Germinal center (tissue), 1 donor: ENCODE data around the gene TRMT44.
"Not testable (repeated sequence)": the region's sequence is repeated elsewhere in the genome, so short reads cannot be mapped to it uniquely, and the experiment has no call there.

Experiments used
- DNase-seq: peaks from one replicate; pipeline ENCODE4 v3.0.0; 2012; ENCODE audit warnings: mixed read lengths, low spot score

The TRMT44 gene

DNA sequence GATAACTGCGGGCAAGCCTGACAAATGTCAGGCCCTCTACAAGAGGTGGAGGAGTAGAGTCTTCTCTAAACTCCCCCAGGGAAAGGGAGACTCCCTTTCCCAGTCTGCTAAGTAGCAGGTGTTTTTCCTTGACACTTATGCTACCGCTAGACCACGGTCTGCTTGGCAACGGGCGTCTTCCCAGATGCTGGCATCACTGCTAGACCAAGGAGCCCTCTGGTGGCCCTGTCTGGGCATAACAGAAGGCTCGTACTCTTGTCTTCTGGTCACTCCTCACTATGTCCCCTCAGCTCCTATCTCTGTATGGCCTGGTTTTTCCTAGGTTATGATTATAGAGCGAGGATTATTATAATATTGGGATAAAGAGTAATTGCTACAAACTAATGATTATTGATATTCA lies 33.7 kb upstream of the TRMT44 start:
- not testable (repeated sequence) for DNase-seq

DNA sequence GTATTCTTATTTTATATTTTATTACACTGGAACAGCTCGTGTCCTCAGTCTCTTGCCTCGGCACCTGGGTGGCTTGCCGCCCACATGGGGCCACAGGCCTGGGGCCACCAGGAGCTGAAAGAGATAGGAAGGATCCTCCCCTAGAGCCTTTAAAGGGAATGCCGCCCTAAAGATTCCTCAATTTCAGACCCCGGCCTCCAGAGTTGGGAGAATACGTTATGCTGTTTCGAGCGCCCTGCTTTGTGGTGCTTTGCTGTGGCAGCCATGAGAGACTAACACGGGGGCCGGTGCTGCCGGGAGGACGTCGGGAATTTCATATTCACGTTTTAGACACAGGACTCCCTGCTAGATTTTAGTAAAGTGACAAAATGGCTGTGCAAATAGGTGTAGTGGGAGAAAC lies 33.3 kb upstream of the TRMT44 start:
- DNase-seq: no peak

DNA sequence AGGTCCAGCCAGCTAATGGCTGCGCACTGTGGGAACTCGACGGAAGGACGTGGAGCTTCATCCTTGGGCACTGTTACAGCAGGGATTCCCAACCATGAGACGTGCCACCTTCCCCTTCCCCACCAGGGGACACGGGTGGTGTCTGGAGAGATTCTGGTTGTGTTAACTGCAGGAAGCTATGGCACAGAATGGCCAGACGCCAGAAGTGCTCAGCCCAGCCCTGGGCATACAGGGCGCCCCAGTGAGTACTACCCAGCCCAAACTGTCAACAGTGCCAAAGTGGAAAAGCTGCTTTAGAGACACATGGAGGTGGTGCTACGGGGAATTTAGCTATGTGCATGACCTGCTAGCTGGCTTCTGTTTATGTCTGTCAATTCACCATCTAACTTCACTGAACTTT lies 32.8 kb upstream of the TRMT44 start:
- no peak for DNase-seq

DNA sequence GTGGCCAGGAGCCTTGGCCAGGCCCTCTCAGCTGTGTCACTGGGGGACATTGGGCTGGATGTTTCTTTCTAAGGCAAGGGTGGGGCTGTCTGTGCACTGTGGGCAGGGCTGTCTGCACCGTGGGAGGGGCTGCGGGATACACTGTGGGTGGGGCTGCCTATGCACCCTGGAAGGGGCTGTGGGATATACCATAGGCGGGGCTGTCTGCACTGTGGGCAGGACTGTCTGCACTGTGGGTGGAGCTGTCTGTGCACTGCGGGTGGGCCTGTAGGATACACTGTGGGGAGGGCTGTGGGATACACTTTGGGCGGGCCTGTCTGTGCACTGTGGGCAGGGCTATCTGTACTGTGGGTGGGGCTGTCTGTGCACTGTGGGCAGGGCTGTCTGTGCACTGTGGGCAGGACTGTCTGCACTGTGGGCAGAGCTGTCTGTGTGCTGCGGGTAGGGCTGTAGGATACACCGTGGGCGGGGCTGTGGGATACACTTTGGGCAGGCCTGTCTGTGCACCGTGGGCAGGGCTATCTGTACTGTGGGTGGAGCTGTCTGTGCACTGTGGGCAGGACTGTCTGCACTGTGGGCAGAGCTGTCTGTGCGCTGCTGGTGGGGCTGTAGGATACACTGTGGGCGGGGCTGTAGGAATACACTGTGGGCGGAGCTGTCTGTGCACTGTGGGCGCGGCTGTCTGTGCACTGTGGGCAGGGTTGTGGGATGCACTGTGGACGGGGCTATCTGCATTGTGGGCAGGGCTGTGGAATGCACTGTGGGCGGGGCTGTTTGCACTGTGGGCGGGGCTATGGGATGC lies 31.1 kb upstream of the TRMT44 start:
- DNase-seq: no peak

DNA sequence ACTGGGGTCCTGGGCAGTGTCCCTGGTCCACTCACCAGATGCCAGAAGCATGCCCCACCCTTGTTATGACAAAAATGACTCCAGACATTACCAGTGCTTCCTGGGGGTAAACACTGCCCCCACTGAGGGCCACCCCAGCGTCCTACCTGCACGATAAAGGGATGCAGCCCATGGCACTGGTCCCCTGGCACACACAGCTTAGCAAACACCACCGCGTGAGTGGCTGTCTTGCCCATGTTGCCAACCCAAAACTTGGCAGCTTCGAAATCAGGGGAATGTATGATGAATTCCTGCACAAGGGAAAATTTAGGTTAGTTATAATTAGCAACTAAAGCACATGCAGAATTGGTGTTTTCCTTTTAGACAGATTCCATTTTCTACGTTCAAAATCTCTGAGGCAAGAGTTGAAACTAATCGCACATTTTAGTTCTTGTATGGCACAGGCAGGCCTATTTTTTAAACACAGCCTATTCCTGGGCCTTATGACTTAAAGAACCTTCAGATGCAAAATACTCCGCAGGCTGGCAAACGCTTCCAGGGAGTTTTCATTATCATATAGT lies 30.4 kb upstream of the TRMT44 start:
- no peak for DNase-seq

DNA sequence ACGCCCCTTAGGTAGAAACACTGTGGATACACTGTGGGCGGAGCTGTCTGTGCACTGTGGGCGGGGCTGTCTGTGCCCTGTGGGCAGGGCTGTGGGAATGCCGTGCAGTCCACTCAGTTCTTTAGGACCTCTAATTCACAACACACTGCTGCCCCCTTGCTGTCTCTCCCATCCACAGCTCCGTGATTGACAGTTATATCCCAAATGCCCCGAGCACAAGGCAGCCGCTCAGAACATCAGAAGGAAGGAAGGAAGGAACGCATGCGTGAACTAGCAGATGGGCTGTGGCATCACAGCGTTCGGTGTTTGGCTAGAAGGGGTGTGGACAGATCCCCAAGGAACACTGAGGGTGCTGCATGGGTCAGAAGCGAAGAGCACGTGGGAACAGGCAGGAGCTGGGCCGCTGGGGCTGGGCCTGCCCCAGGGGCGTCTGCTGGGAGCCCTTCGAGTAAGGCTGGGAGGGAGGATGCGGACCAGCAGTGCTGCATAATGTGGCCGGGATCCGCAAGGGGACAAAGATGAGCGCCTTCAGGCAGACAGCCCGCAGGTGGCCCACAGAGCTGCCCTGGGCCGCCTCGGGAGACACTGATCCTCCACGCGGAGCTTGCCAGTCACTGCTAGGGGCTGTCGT lies 29.8 kb upstream of the TRMT44 start:
- DNase-seq: no peak

DNA sequence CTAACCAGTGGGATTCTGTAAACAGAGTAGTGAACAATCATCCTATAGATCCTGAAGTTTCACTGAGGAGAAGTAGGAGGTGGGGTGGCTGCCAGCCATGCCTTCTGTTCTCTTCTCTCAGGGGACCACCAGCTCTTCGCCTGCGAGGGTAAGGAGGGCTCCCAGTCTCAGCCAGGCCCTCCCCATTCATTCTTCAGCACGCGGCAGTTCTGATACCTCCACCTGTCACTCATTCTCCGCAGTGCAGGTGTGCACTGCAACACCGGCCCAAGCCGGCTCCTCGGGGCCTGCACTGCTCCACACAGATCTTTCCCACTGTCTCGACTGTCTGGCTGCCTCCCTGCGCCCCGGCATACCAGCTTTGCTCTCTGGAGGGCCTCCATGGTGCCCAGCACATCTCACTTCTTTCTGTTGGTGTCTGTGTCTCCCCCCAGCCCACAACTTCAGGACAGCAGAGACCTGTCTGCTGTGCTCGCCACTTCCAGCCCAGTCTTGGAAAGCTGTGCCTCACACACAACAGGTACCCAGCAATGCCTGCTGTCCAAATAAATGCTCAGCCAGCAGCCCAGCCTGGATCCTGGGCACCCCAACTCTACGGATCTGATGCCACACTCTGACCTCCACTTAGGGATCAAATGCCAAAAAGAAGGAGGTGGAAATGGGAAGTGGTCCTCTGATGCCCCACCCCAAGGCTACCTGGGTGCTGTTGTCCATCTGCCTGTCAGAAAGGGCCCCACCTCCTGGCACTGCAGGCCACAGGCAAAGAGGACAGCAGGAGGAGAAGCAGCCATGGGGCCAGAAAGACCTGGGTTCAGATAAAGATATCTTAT lies 29.0 kb upstream of the TRMT44 start:
- DNase-seq: no peak

DNA sequence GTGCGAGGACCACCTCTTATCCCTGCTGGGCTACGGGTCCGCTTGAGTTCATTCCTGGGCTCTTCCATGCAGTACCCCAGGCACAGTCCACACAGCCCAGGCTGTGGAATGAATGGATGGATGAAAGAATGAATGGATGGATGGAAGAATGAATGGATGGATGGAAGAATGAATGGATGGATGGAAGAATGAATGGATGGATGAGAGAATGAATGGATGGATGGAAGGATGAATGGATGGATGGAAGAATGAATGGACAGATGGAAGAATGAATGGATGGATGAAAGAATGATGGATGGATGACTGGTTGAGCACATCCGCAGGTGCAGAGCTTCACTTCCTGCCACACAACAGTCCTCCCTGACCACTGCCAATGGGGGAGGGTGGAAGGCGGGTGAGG lies 28.3 kb upstream of the TRMT44 start:
- no peak for DNase-seq

DNA sequence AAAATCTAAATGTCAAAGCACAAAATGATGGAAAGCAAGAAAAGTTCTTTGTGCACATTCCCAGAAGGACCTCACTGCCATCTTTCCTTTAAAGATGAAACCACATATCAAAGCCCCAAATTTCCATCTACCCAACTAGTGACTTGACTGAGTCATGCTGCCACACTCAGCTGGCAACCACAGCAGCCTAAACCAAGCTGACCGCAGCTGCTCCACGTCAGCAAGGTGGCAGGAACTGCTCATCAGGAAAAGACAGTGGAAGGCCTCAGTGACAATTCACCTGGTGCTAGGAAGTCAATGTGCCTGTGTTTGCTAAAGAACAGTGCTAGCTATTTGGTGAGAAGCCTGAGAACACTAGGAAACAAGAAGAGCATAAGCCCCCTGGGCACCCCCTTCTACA lies 26.2 kb upstream of the TRMT44 start:
- DNase-seq: no peak

DNA sequence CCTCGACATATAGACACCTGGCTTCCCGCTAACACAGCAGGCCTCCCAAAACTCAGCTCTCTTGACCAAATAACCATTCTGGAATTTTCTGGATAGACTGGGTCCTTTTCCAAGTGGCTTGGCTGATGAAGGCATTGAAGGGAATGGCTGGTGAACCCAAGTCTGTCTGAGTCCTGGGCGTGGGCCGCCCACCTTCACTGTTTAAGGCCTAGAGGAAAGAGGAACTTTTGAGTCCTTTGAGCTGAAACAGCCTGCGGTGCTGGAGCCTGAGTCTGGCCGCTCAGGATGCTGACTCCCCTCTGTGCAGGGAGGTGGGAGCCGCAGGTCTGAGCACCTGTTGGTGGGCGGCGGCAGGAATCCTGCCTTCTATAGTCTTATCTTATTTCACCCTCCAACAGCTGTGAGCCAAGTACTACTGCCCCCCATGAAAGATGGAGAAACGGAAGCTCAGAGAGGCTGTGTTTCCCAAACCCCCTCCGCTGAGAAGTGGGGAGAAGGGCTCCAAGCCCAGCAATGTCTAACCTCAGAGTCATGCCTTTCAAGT lies 23.4 kb upstream of the TRMT44 start:
- DNase-seq: no peak

DNA sequence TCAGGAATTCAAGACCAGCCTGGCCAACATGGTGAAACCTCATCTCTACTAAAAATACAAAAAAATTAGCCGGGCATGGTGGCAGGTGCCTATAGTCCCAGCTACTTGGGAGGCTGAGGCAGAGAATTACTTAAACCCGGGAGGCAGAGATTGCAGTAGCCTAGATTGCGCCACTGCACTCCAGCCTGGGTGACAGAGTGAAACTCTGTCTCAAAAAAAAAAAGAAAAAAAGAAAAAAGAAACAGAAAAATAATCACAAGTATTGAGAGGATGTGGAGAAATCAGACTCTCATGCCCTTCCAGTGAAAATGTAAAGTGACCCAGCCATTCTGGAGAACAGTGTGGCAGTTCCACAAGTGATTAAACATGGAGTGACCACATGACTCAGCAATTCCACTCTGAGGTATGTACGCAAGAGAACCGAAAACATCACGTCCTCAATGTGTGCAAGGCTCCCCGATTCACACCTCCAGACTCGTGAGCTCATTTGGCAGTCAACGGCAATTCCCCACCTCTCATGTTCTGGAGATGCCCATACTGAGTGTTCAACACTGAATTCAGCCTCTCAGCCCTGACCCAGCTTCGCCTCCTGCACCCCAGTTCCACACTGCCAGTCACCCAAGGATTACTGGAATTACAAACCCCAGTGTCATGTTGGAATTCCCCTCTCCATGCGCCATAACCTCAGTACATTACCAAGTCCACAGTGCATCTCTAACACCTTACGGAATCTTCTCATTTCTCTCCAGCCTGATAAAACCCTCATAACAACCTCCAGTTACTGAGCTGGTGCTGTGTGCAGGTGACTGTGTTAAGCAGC lies 21.1 kb upstream of the TRMT44 start:
- no peak for DNase-seq

DNA sequence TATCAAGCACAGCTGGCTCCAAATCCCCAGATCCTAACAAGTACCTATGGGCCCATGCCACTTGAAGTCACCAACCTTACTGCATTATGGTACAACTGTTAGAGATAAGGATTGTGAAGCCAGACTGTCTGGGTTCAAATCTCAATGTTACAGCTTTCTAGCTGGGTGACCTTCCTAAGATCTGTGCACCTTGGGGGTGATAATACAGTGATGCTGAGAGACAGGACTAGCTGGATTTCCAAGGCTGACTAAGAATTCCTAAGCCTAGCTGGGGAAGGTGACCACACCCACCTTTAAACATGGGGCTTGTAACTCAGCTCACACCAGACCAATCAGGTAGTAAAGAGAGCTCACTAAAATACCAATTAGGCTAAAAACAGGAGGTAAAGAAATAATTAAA lies 20.4 kb upstream of the TRMT44 start:
- not testable (repeated sequence) for DNase-seq

DNA sequence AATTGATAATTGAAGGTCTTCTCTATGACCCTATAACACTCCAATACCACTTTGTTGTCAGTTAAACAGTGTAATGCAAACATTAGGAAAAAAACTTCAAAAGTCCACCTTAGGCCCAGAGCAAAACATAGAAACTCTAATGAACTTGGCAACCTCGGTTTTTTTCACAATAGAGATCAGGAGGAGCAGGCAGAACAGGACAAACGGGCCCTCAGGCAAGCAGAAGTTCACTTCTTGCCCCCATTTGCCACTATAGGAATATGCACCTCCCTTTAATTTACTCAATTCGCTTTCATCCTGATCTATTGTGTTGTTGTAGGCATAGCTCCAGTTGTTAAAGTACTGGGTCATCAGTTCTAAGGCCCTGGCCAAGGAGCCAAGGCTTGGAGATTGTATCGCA lies 18.2 kb upstream of the TRMT44 start:
- DNase-seq: no peak

DNA sequence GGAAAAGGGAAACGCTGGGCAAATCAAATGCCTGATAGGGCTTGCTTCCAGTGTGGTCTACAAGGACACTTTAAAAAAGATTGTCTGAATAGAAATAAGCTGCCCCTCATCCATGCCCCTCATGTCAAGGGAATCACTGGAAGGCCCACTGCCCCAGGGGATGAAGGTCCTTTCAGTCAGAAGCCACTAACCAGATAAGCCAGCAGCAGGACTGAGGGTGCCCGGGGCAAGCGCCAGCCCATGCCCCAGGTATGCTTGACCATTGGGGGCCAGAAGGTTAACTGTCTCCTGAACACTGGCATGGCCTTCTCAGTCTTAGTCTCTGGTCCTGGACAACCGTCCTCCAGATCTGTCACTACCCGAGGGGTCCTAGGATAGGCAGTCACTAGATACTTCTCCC lies 17.8 kb upstream of the TRMT44 start:
- DNase-seq: no peak

DNA sequence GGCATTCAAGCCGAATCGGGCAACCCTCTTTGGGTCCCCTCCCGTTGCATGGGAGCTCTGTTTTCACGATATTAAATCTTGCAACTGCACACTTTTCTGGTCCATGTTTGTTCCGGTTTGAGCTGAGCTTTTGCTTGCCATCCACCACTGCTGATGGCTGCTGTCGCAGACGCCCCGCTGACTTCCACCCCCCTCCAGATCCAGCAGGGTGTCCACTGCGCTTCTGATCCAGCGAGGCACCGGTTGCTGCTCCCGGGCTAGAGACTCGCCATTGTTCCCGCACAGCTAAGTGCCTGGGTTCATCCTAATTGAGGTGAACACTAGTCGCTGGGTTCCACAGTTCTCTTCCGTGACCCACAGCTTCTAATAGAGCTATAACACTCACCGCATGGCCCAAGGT lies 13.3 kb upstream of the TRMT44 start:
- no peak for DNase-seq

DNA sequence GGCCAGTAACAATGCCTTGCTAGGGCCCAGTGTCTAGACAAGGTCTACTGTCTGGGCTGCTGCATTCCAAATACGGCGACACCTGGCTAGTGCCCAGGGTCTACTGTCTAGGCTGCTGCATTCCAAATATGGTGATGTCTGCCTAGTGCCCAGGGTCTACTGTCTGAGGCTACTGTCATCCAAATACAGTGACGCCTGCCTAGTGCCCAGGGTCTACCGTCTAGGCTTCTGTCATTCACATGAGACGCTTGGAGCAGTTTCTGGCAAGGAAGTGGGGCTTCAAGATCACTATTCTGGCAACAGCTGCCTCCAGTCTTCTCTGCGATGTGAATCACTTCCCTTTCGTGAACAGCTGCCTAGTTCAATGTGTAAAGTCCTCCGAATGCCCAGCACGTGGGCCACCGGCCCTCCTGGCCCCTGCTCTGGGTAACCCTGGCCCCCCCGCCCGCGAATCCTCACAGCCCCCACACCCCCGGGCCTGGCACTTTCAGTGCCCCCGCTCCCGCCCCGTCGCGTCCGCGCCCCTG lies 12.8 kb upstream of the TRMT44 start:
- DNase-seq: peak; percentile 47

DNA sequence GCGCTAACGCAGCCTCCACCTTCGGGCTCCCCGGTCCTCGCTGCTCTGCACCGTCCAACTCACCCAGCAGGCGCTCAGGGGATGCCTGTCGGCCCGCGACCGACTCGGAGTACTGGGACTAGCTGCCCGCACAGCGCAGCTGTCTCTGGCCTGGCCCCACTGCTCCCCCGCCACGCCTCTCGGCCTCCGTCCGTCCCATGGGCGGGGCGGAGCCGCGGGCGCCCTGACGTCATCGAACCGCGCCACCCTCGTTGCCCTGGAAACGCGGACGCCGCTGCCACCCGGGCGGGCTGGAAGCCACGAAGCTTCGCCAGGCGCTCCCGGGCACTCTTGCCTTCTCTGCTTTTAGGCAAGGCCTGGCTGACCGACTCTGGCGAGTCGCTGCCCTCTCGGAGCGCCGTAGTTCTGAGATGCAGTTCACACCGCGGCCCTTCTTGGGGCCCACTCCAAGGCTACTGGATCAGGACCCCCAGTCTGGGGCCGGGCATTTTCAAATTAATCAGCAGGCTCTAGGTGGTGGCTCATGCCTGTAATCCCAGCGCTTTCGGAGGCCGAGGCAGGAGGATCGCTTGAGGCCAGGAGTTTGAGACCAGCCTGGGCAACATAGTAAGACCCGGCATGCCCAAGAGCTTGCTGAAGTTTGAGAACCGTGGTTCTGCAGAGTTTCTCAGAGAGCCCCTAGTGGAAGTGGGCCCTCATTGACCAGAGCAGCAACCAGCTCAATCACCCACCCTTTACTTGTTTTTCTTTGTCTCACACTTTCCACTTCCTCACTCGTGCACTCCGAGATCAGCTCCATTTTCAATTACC lies 12.1 kb upstream of the TRMT44 start:
- DNase-seq: peak; percentile 92

DNA sequence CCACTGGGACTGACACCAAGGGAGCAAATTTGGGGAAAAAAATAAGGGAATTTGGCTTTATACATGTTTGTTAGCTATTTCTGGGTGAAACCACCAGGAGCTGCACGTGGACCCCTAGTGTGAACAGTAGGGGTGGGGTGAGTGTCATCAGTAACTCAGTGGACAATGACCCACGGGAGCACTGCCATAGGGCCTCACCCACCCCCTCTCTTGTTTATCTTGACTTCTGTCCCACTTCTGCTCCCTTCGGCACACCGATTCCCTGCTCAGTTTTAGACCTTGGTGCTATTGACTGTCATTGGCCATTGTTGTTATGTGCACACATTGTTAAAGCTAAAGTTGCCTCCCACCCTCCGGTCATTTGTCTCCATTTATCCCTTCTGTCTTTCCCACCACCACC lies 9.0 kb upstream of the TRMT44 start:
- DNase-seq: no peak

DNA sequence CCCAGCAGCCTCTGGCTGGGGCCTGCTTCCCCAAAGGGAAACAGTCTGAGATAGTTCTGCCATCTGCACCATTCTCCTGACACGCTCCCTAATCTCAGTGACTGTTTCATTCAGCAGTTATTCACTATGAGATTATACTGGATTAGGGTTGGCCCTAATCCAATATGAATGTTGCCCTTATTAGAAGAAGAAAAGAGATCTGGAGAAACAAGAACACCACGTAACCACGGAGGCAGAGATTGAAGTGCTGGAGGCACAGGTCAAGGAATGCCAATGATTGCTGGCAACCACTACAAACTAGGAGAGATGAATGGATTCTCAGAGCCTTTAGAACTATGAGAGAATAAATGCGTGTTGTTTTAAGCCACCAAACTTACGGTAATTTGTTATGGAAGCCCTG lies 7.4 kb upstream of the TRMT44 start:
- DNase-seq: no peak
